HS-27A (cell line): Measurements from ENCODE around the gene FAM83E.
"Not testable (repeated sequence)": the region's sequence is repeated elsewhere in the genome, so short reads cannot be mapped to it uniquely, and the experiment has no call there.

Experiments used
- DNase-seq: peaks from one replicate; pipeline ENCODE4 v3.0.0-alpha.2; 2012; ENCODE audit warnings: low read depth, missing footprints

The FAM83E gene

DNA sequence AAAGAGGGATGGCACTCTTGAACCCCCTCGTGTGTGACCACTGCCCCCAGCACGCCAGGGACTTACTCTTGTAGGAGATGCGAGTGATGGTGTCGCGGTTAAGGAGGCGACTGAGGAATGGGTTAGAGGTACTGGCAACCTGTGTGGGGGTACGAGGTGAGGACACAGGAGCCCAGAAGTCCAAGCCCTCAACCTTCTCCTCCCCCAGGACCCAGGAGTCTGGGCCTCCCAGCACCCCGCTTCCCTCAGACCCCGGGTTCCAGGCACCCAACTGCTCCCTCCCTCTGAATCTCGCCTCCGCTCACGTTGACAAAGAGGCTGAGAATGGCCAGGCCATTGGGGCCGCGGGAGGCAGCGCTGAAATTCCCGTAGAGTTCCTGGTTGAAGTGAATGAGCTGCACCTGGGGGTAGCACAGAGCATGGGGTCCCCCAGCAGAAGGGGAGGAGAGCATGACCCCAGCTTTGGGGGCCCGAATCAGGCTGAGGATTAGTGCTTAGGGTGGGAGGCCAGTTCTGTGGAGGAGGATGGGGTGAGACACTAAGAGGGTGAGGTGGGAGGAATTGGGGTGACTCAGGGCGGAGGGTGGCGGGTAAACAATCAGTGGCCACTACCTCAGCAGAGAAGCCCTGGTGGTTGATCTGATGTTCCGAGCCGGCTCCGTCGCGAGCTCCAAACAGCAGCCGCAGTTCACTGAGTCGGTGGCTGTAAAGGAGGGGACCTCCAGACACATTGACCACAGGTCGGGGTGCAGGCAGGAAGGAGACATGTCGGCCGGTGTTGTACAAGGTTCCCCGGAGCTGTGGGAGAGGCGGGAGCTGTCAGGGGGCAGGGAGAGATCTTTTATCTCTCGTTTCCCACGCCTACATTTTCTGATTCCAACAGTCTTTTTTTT, 24.9 kb upstream of the FAM83E start:
- no peak for DNase-seq

DNA sequence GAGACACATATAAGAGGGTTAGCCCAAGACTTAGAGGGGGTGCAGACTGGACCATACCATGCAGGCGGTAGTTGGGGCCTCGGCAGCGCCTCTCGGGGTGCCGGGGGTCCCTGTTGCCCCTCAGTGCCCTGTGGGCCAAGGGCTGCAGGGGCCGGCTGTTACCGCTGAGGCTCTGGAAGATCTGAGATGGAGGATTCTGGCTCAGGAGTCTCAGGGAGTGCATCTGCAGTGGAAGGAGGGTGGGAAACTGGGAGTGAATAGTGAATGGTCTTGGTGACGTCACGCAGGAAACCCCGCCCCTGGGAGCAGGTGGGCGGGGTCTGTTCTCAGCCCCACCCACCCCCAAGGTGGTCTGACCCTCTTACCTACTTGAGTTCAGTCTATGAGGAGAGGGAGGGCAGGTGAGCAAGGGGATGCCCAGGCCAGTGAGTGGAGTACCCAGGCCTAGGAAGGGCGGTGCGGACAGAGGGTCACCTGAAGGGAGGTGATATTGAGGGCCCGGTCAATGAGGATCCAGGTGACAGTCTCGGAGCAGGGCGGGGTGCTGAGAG, 24.0 kb upstream of the FAM83E start:
- no peak for DNase-seq

DNA sequence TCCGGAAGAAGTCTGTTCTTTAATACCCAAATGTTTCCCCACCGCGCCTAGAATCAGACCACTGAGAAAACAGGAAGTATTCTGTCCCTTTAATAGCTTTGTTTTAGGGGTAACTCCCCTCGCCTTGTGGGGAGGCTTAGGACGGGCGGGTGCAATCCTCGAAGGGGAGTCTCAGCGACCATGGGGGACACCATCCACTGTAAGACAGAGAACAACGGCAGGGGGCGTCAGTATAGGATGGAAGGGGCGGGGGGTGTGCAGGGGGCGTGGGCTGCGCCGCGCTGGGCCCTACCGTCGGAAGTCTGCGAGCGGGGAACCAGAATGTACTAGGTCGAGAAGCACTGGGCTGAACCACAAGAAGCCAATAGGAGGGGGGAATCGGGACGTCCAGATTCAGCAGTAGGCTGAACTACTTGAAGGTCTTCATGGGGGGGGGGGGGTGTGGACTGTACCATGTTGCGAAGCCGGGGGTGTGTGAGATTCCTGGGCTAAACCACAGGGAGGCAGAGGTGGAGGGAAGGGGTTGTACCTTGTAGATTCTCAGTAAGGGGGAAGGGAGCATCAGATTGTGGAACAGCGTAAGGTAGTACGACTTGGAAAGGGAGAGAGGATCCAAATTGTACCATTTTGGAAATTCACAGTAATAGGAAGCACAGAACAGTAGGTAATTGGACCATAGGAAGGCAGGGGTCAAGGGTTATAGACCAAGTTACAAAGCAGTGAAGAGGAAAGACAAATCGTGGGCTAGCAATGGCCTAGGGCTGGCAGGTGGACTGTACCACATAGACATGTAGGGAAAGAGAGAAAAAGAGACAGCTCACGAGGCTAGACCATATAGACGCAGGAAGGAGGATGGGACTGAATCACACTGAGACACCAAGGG, 23.3 kb upstream of the FAM83E start:
- peak; percentile 79 for DNase-seq

DNA sequence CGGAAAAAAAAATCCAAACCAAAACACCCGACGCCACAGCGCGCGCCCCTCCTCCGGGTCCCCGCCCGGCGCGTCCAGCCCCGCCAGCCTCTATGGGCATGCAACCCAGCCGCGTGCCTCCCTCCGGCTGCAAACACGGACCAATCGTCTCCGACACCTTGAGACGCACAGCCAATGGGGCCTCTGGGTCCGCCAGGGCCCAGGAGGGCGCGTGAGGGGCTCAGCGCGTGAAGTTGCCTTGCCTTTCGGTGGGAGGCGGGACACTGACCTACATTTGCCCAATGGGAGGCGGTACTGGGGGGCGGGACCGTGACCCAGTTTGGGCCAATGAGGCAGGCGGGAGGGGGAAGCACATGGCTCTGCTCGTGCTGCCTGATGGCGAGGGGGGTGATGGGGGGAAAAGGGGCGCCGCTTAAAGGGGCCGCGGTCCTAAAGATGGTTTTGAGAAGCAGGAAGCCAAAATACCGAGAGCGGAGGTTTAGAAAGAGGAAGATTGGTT, 22.6 kb upstream of the FAM83E start:
- DNase-seq = peak; percentile 99

DNA sequence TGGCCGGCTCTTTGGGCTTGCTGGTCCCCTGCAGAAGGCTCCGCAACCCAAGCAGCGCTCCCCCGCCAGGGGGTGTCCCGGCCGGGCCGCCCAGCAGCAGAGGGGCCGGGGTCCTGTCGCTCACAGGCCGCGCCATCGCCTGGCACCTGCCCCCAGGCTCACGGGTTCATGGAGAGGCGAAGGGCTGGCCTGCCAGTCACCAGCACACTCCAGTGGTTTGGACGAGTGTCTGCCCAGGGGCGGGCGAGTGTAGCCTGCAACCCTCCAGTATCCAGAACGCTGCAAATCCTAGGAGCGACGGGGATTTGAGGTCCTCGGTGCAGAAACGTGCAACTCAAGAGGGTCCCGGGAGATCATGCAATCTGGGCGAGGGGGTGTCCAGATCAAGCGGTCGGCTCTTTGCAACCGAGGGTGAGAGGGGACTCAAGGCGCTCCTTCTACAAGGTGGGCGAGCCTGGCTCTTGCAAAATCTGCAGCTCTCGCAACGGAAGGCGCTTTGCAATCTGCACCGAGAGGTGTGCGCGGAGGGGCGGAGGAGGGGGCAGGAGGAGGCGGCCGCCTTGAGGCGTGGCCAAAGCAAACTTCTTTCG, 22.1 kb upstream of the FAM83E start, which contains the start of gene DBP:
Gene DBP, minus strand, starts transcription at position 521 of the 590 bp plus-strand sequence. Its CDS starts 385 bp downstream, at position 136.
- no peak for DNase-seq

DNA sequence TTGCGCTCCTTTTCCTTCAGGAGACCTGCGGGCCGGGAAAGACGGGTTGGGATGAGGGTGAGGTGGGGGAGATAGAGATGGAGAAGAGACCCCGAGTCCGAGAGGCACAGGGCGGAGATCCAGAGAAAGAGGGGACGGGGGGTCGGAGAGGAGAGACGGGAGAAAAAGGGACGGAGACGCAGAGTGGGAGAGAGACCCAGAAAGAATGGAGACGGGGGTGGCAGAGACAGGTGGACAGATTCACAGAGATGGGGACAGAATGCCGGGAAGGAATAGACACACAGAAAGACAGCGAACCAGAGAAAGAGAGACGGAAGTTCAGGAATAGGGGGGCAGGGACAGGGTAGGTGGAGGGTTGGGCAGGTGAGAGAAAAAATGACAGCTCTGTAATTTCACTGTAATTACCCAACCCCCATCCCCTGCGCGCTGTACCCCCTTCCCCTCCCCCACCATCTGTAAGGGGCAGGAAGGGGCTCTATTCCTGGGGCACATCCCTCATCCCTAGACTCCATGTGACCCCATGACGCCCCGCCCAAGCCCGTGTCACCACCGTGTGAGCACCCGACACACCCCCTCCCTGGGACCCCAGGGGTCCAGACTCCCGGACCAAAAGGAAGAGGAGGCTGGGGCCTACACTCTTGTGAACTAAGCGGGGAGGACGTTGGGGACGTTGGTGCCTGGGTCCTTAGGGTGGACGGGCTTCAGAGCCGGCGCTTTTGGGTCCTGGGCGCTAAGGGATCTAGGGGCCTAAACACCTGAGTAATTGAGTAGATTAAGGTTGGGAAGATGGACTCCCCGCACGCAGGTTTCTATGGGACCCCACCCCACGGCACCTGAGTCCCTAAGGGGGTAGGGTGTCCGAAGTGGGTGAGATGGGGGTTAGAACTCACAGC, 21.3 kb upstream of the FAM83E start:
- DNase-seq = no peak

DNA sequence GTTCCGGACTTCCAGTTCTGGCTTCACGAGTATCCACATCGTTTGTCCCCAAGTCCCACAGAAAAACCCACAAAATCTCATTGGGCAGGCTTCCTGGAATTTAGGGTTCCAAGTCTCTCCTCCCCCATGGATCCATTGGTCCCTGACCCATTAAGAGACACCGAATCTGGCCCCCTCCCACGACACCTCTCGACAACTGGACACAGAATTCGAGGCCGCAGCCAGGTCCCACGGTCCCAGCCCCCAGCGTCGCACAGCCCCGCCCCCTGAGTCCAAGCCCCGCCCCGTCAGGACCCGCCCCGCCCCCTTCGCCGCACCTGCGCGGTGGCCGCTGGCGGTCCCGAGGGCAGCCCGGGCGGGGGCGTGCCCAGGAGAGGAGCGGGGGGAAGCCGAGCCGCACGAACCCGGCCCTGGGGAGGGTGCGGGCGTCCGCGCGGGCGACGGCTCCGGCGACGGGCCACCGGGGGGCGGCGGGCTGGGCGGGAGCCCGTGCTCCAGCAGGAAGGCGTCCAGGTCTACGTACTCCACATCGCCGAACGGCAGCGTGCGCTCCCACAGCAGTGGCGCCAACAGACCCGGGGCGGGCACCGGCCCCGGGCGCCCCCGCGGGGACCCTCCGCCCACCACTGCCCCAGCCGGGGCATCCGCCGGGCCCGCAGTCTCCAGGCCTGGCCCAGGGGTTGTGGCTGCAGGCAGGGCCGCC, 20.5 kb upstream of the FAM83E start:
- DNase-seq = peak; percentile 62

DNA sequence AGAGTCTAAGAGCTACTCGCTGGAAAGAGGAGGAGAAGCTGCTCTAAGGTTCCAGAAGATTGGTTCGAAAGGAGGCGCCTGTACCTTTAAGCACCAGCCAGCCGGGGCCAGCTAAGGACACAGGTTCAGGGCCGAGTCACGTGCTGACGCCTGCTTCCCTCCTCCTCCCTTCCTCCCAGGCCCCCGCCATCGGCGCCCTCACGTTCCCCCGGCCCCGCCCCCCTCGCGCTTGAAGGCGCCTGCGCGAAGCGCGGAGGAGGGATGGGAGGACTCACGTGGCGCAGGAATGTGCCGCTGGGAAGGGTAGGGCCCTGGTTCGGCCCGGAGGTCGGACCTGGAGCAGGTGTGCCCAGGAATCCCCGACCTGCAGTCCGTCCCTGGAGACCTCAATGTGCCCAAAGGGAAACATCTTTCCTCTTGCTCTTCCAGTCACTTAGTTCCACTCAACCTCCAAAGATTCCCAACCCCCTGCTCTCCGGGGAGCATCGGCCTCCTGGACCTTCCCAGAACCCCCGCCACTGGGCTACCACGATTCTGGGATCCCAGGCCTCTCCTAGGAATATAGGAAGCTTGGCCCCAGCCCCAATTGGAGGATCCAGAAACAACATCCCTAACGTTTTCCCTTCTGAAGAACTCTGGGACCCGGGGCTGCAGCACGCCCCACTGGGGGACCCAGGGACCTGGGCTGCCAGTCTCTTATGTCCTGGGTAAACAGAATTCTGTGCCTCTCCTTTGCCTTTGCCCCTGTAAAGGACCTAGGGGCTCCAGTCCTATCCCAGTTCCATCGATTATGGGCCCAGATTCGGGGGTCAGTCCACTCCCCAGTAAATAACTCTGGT, 19.8 kb upstream of the FAM83E start:
- peak; percentile 93 for DNase-seq

DNA sequence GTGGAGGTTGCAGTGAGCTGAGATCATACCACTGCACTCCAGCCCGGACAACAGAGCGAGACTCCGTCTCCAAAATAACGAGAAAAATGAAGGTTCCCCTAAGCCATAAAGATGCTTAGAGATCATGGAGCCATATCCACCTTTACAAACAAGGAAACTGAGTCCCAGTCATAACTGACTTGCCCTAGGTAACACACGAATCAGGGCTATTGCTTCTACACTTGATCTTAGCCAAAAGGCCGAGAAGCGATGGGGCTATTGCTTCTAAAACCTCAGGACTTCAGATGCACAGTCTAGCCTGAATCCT, 19.1 kb upstream of the FAM83E start:
- DNase-seq = no peak

DNA sequence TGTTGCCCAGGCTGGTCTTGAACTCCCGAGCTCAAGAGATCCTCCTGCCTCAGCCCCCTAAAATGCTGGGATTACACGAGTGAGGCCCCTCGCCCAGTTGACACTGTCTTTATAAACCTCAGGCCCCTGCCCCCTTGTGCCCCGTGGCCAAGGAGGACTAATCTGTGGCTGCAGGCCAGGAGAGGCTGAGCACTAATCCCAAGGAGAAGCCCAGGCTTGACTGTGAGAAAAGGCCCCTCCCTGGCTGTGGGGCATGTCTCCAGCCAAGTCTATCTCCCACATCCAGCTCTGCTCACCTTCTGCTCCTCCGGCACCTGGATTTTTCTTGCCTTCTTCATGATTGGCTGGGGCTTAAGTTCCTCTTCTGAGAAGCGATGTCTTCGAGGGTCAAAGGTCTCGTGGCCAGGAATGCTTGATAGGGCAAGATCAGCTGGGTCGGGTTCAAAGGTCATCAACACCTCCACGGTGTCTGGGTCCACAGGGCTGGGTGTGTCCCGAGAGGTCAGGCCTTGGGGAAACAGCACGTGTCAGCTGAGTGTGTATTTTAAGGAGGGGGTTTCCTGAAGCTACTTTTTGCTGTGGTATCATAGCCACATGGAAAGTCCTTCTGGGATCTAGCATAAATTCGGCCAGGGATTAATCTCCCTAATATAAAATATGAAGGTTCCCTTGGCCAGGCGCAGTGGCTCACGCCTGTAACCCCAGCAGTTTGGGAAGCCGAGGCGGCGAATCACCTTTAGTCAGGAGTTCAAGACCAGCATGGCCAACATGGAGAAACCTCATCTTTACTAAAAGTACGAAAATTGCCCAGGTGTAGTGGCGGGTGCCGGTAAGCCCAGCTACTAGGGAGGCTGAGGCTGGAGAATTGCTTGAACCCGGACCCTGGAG, 18.5 kb upstream of the FAM83E start:
- no peak for DNase-seq

DNA sequence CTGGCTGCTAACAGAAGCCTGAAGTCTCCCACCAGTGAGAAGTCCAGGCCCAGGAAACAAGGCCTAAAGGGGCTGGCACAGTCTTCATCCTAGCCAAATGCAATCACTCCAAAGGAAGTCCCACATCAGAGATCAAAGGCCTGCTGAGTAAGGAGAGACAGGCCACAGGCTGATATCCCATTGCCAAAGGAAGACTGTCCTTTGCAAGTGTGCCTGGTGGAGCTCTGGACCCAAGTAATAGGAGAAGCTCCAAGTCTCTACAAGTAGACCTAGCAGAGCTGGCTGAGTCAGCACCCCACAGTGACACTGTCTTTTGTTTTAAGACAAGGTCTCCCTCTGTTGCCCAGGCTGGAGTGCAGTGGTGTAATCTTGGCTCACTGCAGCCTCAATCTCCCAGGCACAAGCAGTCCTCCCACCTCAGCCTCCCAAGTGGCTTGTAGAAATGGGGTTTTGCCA, 17.8 kb upstream of the FAM83E start:
- DNase-seq = no peak

DNA sequence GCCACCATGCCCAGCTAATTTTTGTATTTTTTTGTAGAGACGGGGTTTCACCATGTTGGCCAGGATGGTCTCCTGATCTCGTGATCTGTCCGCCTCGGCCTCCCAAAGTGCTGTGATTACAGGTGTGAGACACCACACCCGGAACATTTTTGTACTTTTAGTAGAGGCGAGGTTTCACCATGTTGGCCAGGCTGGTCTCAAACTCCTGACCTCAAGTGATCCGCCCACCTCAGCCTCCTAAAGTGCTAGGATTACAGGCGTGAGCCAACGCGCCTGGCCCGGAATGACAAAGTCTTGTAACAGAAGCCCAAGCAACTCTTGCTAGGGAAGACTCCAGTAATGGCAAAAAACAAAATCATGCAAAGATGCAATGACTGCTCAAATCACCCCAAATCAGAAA, 17.4 kb upstream of the FAM83E start:
- DNase-seq = not testable (repeated sequence)

DNA sequence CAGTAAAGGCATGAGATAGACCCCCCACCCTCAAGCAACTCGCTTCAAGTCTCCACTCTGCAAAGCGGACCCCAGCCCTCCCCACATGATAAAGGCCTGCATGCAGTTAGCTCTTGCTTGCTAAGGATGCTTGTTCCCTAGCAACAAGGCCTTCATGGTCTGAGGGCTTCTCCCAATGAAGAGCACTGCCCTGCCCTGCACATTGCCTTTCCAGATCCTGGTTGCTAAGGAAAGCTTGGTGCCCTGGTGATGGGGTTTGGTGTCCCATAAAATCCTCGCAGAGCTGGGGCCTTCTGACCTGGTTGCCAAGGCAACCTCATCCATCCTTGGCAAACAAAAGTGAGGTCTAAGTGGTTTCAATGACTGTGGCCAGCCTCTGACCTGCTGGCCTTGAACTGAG, 16.3 kb upstream of the FAM83E start:
- no peak for DNase-seq

DNA sequence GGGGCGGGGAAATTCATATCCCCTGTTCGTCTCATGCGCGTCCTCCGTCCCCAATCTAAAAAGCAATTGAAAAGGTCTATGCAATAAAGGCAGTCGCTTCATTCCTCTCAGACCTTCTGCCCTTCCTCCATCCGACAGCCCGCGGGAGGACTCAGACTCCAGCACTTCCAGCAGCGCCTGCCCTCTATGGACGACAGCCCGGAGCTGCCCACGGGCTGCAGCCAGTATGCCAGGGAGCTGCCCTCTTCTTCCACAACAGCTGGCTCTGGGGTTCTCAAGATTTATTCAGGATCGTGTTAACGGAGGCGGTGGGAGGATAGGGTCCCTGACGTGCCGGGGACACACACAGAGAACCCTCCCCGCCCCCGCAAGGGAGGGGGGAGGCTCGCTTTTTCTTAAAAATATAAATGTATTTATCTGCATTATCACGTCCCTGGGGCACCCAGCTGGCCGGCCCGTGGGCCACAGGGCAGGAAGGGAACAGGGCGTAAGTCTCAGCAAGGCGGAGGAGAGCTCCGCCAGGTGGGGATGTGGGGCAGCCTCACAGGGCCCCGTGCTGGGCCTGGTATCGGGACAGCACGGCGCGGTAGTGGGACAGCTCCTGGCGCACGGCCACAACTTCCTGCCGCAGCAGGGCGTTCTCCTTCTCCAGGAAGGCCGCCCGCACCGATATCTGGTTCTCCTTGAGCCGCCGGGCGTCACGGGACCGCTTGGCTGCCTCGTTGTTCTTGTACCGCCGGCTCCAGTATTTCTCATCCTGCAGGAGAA, 15.6 kb upstream of the FAM83E start:
- no peak for DNase-seq

DNA sequence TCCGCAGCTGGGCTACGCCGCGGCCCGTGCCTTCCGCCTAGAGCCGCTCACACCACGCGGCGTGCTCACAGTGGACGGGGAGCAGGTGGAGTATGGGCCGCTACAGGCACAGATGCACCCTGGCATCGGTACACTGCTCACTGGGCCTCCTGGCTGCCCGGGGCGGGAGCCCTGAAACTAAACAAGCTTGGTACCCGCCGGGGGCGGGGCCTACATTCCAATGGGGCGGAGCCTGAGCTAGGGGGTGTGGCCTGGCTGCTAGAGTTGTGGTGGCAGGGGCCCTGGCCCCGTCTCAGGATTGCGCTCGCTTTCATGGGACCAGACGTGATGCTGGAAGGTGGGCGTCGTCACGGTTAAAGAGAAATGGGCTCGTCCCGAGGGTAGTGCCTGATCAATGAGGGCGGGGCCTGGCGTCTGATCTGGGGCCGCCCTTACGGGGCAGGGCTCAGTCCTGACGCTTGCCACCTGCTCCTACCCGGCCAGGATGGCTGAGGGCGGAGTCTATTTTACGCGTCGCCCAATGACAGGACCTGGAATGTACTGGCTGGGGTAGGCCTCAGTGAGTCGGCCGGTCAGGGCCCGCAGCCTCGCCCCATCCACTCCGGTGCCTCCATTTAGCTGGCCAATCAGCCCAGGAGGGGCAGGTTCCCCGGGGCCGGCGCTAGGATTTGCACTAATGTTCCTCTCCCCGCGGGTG, 14.9 kb upstream of the FAM83E start:
- no peak for DNase-seq

DNA sequence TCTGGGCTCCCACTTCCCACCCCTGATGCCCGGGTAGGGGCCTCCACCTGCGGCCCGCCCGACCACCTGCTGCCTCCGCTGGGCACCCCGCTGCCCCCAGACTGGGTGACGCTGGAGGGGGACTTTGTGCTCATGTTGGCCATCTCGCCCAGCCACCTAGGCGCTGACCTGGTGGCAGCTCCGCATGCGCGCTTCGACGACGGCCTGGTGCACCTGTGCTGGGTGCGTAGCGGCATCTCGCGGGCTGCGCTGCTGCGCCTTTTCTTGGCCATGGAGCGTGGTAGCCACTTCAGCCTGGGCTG, 14.4 kb upstream of the FAM83E start:
- DNase-seq = no peak
